Astrocyte (in vitro differentiated cells and primary cell): ENCODE data around the gene EFCC1.

Experiments
- EZH2 ChIP-seq: IDR thresholded peaks from 2 replicates; pipeline ENCODE4 v1.6.1; 2012; ENCODE audit warnings: mild to moderate bottlenecking, low read length, inconsistent platforms; ENCODE audit not compliant: insufficient read depth
- TF ChIP-seq, protein P1 (sequence below): IDR thresholded peaks from 2 replicates; pipeline ENCODE4 v1.5.1; 2011; ENCODE audit warnings: low read depth, mild to moderate bottlenecking, inconsistent platforms, low read length, moderate library complexity; ENCODE audit not compliant: insufficient read depth

DNA sequence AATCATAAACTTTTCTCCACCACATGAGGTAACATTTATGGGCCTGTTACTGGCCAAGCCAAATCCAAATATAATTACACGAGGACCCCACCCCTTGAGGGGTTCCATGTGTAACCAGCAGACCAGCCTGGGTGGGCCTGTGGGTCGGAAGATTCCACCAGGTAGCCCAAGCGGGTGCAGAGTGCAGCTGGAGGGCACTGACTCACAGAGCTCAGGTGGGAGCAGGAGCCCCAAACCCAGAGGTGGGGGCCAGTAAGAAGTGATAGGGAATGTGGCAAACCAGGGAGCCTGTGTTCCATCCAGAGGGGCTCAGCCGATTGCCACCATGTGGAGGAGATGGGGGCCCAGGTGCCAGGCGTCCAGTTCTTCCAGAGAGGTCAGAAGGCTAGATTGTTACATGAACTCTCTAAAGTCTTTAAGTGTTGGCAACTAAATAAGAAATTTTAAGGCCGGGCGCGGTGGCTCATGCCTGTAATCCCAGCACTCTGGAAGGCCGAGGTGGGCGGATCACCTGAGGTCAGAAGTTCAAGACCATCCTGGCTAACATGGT is 62.1 kb downstream of the EFCC1 start:
- TF ChIP-seq, protein P1, sequence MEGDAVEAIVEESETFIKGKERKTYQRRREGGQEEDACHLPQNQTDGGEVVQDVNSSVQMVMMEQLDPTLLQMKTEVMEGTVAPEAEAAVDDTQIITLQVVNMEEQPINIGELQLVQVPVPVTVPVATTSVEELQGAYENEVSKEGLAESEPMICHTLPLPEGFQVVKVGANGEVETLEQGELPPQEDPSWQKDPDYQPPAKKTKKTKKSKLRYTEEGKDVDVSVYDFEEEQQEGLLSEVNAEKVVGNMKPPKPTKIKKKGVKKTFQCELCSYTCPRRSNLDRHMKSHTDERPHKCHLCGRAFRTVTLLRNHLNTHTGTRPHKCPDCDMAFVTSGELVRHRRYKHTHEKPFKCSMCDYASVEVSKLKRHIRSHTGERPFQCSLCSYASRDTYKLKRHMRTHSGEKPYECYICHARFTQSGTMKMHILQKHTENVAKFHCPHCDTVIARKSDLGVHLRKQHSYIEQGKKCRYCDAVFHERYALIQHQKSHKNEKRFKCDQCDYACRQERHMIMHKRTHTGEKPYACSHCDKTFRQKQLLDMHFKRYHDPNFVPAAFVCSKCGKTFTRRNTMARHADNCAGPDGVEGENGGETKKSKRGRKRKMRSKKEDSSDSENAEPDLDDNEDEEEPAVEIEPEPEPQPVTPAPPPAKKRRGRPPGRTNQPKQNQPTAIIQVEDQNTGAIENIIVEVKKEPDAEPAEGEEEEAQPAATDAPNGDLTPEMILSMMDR, result no peak
- no peak for TF ChIP-seq EZH2
